NCI-H524 (cell line): Measurements from ENCODE around the gene SLC27A1.

Source experiments
- DNase-seq, 2 experiments: peaks; one replicate each; lab custom pipeline; 2025; lab: John Stamatoyannopoulos, UW

SLC27A1 gene

DNA sequence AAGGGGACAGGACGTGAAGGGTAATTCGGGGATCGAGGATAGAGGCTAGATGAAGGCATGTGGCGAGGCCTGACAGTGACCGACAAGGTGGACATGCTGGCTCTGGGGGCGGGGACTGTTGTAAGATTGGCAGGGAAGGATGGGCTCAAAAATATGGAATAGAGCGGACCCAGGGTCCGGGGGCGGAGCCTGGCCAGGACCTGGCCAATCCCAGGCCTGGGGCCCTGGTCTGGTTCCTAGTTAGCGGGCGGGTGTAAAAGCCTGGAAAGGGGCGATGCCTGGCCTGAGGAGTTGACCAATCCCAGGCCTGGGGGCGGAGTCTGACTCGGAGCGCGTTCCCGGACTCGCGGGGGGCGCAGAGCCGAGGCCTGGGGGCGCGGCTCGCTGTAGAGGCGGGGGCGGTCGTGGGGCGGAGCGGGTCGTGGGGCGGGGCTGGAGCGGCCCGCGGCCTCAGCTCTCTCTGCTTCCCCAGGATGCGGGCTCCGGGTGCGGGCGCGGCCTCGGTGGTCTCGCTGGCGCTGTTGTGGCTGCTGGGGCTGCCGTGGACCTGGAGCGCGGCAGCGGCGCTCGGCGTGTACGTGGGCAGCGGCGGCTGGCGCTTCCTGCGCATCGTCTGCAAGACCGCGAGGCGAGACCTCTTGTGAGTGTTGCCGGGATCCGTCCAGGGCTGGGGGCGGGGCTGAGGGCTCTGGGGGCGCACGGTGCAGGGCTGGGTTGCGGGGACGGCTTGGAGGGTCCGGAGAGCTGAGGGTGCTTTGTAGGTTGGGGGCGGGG is at the start of gene SLC27A1:
TSS of gene SLC27A1 (plus strand) at position 457 of the 774 bp plus-strand sequence. CDS start at position 474, 17 bp downstream.
- peak; percentile 99 to 100 for DNase-seq

DNA sequence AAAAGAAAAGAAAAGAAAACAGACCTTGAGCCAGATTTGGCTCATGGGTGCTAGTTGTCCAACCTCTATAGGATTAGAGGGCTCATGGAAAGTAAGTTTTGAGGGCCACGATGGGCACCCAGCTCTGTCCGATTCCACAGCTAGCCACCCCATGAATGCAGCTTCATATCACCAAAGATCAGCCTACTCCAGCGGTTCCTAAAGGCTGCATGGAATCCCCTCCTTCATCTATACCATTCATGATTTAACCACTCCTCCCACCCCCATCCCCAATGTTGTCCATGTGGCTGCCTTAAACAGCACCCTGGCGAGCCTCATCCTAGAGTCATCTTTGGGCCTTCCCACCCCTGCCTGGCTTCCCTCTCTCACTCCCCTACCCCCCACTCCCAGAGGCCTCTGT is 48.4 kb upstream of the SLC27A1 start:
- no peak for DNase-seq

DNA sequence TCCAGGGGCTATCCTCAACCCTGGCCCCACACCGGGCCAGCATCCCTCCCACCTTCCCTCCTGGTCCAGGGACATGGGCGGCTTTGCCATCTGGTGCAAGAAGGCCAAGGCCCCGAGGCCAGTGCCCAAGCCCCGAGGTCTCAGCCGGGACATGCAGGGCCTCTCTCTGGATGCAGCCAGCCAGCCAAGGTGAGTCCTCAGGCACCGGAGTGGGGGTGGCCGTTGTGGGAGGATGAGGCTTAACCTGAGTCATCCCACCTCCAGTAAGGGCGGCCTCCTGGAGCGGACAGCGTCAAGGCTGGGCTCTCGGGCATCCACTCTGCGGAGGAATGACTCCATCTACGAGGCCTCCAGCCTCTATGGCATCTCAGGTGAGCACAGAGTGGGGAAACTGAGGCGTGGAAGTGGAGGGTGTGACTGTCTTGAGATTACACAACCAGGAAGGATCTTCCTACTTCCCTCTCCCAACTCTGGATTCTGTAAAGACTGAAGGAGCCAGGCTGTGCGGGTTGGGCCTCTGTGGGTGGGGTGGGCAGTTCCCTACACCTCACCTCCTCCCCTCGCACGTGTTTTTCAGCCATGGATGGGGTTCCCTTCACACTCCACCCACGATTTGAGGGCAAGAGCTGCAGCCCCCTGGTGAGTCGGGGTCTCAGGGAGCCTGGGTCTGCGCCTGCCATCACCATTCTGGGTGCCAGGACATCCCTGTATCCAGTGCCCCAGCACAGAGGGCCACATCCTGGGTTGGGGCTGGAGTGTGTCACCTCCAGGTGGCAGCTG is 46.7 kb upstream of the SLC27A1 start:
- no peak for DNase-seq

- DNase-seq, result peak; percentile 38 to 73
Measured at GRCh38 chr19:17424743-17425365, 45.5 kb upstream of the SLC27A1 start.

DNA sequence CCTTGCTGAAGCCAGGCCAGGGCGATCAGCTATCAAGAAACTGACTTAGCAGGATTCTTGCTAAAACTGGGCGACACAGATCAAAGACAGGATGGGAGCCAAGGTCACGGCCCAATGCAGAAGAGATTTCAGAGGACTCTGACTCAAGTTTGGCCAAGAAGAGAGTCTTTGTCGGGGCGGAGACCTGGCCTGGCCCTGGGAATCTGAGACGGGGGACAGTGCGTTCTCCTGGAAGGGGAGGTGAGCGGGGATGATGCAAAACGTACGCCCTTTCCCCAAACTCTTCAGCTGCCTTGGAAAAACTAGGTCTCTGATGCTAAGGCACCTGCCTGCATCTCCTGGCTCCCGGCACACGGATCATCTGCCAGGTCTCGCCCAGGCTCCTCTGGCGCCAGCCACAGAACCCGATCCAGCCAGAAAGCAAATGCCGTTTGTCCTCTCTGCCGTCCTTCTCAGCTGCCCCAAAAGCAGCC is 40.6 kb upstream of the SLC27A1 start:
- DNase-seq, result no peak

DNA sequence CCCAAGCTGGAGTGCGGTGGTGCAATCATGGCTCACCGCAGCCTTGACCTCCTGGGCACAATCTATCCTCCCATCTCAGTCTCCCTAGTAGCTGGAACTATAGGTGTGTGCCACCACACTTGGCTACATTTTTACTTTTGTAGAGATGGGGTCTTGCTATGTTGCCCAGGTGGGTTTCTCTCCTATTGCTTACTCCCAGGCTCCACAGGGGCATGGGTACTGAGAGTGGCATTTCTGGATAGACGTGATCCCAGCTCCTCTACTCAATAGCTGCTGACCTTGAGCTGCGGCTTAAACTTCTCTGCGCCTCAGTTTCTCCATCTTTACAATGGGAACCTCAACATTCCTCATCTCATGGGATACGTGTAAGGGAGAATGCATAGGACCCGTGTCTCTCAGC is 38.9 kb upstream of the SLC27A1 start:
- DNase-seq, result no peak

GRCh38 chr19:17435218-17435617 is 35.1 kb upstream of the SLC27A1 start:
- DNase-seq, result no peak

DNA sequence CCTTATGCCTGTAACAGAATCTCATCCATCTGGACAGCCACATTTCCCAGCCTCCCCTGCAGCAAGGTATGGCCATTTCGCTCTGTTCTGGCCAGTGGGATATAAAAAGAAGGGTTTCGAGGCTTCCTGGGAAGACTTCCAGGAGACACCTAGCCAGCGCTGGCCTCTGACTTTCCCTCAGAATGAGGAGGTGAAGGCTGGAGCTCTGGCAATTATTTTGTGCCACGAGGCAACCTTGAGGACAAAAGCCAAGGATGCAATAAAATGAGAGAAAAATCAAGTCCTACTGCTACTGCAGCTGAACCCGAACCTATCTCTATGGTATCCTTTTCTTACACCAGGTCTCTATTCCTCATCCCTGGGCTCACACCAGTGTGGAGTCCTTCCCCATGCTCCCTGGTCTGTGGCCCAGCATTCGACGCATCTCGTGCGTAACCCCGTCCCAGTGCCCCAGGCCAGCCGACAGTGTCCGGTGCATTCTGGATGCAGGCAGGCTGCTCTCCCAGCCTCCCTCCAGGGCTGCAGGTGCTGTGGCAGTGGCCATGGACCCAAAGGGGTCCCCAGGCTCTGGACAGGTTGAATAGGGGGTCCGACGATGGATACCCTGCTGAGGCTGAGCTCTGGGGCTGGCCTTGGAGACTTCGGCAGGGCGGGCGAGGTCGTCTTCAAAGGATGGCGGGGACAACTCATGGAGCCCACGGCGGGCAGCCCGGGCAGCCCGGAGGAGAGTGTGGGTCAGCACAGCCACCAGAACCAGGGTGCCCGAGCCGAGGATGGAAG is 34.0 kb upstream of the SLC27A1 start:
- no peak for DNase-seq

DNA sequence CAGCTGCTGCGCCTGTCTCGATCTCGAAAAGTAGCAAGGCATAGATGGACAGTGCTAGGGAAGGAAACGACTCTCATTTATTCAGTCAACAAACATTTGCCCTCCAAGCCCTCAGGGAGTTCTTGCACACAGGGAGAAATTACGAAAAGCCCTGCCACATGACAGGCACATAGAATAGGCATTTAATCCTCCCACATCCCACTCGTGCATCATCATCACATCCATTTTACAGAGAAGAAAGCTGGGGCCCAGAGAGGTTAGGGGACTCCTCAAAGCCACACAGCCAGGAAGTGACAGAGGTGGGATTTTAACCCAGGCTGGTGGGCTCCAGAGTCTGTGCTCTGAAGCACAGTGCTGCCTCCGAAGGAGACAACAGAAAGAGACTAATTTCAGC is 33.5 kb upstream of the SLC27A1 start:
- no peak for DNase-seq

- DNase-seq, result peak in 1 of 2 experiments; percentile 53
Measured at GRCh38 chr19:17441241-17442021, 28.9 kb upstream of the SLC27A1 start.

GRCh38 chr19:17445526-17446165 is 24.7 kb upstream of the SLC27A1 start:
- no peak for DNase-seq

- DNase-seq, result no peak
Measured at GRCh38 chr19:17447704-17448130, 22.6 kb upstream of the SLC27A1 start.

DNA sequence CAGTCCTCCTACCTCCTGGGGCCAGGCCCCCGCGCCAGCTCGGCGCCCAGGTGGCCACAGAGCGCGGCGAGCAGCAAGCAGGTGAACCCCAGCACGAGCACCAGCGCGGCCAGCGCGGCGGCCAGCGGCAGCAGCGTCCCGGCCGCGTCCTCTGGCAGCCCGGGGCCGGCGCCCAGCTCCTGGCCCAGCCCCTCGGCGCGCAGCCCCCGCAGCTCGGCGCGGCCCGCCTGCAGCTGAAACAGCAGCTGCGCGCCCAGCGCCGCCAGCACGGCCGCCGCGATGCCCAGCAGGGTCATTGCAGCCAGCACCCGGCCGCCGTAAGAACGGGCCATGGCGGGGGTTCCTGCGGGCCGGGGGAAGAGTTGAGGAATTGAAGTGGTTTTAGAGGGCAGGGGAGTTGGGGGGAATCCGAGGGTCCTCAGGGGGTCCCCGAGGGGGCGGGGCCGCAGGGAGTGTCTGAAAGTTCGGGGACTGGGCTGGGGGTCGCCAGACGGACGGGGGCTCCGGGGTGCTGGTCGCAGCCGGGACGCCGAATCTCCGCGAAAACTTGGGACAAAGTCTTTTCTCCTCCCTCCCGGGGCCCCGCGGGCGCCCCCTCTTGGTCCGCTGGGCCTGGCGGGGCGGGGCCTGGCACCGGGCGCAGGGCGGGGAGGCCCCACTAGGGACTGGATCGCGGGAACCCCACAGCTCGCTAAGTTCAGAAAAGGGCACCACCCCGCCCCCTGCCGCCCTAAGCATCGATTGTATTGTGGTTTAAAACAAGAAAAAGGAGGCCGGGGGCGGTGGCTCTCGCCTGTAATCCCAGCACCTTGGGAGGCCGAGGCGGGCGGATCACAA is 22.0 kb upstream of the SLC27A1 start, which contains the start of gene TMEM221:
TSS of gene TMEM221 (minus strand) at position 538 of the 837 bp plus-strand sequence. CDS start at position 332, 206 bp downstream.
- DNase-seq, result peak in 1 of 2 experiments; percentile 25

GRCh38 chr19:17450264-17451075 is 19.9 kb upstream of the SLC27A1 start:
- no peak for DNase-seq

DNA sequence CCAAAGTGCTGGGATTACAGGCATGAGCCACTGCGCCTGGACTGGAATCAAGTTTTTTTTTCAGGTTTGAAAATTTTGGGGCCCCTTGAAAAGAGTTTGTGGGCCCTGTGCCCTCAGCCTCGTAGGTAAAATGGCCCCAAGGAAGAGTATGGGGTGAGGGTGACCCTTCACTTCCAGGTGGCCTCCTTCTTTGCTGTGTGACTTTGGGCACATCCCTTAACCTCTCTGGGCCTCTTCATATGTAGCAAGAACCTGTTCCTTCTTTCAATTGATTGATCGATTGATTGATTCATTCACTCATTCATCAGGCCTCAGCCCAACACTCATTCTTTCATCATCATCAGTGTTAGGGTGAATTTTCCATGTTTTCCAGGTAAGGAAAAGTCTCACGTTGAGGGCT is 18.5 kb upstream of the SLC27A1 start:
- no peak for DNase-seq

- DNase-seq, result peak; percentile 55 to 67
Measured at GRCh38 chr19:17454576-17455071, 15.7 kb upstream of the SLC27A1 start.

DNA sequence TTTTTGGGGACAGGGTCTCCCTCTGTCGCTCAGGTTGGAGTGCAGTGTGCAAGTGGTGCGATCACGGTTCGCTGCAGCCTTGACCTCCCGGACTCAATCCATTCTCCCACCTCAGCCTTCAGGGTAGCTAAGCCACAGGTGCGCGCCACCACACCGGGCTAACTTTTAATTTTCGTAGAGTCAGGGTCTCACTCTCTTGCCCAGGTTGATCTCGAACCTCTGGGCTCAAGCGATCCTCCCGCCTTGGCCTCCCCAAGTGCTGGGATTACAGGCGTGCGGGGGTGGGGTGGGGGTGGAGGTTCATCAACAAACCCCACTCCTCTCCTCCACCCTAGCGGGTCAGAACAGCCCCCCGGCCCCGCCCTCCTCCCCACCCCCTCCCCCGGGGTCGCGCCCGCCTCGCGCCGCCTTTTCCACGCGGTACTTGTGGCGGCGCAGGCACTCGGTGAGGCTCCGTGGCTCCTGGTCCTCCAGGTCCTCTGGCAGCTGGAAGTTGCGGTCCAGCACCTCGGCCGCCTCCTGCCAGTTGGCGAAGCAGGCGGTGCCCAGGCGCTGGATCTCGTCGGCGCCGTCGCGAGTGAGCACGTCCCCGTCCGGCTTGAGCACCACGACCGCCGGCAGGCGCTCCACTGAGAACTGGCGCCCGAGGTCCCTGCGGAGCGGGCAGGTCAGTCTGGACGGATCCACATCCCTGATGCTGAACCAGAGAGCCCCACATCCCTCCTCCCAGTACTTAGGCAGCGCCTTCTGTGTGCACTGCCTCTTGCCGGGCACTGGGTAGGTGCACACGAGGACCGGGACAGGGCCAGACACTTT is 14.8 kb upstream of the SLC27A1 start:
- peak; percentile 20 to 62 for DNase-seq
